ENCODE results near the gene CORO7.

CORO7 gene

DNA sequence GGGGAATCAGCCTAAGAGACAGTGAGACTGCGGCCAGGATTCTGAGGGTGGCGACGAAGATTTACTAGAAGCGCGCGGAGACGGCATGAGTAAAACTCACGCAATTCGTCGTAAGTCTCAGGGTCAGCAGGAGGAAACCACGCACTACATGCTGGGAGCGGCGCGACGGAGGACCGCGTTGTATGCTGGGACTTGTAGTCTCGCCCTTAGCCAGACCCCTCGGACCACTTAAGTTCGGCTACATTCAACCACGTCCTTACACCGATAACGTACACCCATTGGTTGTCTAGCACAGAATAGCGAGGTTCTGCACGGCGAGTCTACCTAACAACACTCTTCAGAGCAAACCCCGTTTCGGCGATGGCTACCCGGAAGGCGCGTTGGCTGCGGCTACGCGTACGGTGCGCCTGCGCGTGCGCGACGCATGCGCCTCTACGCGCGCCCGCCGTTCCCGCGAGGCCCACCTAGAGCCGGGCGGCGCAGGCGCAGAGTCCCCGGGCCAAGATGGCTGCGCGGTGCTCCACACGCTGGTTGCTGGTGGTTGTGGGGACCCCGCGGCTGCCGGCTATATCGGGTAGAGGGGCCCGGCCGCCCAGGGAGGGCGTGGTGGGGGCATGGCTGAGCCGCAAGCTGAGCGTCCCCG is 9.1 kb upstream of the CORO7 start, which contains the start of gene DNAJA3:
Gene DNAJA3 (plus strand): TSS at position 491 of the 643 bp plus-strand sequence. CDS start 14 bp downstream, at position 505.
- DNase-seq = peak; percentile 88 to 97 (median 93)

- DNase-seq = no peak
These were observed 4.2 kb upstream of the CORO7 start for GRCh38 chr16:4420505-4421105.

DNA sequence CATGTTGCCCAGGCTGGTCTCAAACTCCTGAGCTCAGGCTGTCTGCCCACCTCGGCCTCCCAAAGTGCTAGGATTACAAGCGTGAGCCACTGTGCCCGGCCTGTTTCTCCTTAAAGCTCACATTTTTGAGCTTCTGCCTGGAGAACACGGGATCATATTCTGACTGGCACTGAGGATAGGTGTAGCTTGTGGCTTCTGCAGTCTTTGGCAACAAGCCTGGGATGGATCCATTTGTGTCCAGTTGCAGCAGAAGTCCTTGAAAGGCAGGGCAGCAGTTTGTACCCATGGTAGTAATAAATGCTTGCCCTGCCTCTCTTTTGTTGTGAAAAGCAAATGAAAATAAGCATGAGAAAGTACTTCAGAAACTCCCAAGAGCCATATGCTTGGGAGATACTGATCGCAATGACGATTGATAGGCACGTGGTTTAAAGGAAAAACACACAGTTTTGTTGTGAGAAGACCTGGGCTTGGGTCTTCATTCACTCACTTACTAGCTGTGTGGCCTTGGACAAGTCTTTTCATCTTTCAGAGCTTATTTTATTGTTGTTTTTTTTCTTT is 3.1 kb upstream of the CORO7 start:
- no peak for DNase-seq

GRCh38 chr16:4415538-4416199 is 727 bp downstream of the CORO7 start:
- peak; percentile 31 to 69 (median 52) for DNase-seq

GRCh38 chr16:4414187-4414917 is 2.0 kb downstream of the CORO7 start:
- DNase-seq = peak; percentile 38 to 88 (median 70)

- no peak for DNase-seq
These were observed 3.5 kb downstream of the CORO7 start for GRCh38 chr16:4412854-4413253.

DNA sequence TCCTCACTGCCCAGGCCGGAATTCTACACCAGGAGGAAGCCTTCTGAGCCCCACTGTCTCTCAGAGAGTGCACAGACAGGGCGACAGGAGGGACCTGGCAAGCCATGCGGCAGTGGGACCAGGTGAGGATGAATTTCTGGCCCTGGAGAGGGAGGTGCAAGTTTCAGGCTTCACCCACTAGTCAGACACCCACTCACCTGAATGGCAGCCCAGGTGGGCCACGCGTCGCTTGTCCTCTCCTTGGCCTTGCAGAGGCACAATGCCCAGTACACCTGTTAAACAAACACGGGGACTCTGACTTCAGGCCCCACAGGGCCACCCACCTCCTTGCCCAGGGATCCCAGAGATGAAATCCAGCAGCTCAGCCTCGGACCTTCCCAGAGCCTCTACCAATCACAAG is 4.2 kb downstream of the CORO7 start:
- DNase-seq = no peak

- no peak for DNase-seq
These were observed 4.7 kb downstream of the CORO7 start for GRCh38 chr16:4411684-4412083.

DNA sequence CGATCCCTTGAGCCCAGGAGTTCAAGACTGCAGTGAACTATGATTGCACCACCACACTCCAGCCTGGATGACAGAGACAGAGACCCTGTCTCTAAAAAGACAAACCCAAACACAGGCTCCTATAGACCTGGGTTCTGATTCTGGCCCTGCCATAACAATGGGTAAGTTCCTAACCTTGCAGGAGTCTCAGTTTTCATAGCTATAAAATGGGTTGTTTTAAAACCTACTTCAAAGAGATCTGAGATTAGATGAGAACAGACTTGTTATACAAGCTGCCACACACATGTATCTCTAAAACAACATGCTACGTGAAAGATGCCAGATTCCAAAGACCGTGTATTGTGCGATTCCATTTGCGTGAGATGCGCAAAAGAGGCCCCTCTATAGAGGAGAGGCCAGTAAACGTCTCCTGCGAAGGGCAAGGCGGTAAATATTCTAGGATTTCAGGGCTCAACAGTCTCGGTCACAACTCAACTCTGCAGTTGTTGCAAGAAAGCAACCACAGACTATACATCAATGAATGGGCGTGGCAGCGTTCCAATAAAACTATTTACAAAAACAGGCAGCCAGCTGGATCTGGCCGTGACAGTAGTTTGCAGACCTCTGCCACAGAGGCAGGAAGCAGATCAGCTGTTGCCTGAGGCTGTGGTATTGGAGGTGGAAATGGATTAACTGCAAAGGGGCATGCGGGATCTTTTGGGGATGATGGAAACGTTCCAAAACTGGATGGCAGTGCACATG is 5.9 kb downstream of the CORO7 start:
- no peak for DNase-seq

DNA sequence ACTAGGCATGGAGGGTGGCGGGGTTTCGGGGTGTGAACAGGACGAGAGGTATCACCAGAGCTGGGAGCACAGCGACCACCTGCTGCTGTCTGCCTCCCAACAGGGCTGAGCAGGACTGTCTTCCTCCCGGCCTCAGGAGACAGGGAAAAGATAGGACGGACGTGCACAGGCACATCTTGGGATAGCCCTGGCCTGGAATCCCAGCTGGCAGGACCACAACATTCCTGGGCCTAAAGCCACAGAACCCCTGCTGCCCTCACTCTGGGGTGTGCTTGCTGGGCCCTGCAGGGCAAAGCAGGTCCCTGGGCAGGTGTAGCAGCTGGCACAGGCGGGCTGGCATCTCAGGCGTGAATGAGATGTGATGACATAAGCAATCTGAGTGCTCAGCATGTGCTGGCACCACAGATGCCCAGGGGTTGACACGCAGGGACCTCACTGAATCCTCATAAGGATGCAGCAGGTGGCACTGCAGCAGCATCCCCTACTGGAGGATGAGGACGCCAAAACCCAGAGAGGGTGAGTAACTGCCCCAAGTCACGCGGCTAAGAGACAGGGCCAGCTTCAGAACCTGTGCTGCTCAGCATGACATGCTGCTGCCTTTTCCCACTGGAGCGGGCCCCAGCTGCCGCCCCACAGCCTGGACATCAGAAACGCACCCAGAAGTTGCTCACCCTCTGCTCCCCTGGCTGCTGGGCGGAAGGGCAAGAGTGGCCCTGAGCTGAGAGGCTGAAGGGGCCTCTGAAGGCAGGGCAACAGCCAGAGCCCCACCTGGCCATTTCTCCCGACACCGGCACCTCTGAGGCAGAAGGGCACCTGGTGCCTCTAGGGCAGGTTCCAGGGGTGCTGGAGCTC is 7.1 kb downstream of the CORO7 start:
- DNase-seq = no peak

DNA sequence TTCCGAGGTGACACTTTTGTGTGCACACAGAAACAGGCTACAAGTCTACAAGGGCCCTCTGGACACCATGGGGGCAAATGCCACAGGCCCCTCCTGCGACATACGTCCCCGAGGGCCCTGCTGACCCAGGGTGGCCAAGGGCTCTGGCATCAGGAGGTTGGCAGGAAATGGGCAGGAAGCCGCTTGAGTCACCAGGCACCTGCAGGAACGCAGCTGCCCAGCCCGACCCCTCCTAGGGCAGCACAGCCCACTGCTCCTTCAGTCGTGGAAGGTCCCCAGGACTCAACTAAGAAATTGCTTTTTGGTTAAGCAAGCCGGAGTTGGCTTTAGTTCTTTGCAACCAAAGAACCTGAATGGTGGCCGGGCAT is 8.1 kb downstream of the CORO7 start:
- DNase-seq = no peak

DNA sequence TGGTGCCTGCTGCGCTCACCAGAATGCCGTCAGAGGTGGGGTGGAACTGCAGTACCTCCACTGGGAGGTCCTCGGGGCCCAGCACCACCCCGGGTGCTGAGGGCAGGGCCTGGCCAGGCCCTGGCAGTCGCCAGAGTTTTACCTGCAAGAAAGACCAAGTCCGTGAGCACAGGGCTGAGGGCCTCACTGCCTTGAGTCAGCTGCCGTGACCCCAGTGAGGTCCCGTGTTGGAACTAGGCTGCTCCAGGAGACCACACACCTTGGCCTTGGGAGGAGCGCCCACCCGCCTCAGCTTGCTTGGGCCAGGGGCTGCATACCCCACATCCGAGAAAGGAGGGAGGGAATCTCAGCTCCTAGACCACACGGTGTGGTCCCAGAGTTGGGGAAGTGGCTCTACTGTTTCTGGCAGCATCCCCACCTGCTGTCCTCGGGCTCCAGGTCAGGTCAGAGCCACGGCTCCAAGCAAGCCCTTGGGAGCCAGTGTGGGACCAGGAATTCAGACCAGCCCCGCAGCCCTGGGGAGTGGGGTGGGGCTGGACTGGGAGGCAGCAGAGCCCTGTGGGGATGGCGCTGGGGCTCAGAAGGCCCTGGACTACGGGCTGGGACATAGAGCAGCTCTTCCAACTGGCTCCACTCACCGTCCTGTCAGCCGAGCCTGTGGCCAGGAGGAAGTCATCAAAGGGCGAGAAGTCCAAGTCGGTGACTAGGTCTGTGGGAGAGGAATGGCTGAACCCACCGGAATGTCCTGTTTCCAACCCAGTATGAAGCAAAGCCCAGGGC is 8.7 kb downstream of the CORO7 start:
- no peak for DNase-seq

DNA sequence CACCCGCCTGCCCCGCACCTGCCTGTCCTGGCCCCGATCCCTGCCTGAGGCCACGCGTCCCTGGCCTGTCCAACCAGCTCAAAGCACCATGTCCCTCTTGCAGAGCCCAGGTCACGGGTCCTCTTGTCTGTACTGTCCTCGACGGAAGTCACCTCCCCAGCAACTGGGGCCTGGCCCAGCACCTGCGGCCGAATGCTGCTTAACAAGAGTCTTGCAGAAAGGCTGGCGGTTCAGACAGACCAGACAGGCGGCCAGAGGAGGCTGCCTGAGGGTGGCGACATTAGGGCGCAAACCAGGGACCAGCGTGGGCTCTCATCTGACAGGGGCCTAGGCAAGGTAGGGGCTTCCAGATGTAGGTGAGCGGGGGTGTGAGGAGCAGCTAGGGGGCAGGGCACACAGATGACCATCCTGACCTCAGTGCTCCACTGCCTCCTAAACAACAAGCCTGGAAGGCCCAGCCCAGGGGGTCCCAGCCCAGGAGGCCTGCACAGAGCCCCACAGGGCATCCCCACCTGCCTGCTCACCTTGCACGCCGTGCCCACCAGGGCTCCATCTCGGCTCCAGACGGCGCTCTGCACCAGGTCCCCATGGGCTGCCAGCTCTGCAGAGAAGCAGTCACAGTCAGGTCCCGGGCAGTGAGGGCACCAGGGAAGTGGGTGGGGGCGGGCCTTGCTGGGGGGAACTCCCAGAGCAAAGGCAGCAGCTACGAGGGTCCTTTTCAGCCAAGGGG is 11.3 kb downstream of the CORO7 start:
- DNase-seq = no peak

- peak in 3 of 6 experiments; percentile 13 to 37 (median 23) for DNase-seq
These were observed 12.0 kb downstream of the CORO7 start for GRCh38 chr16:4404247-4404966.

DNA sequence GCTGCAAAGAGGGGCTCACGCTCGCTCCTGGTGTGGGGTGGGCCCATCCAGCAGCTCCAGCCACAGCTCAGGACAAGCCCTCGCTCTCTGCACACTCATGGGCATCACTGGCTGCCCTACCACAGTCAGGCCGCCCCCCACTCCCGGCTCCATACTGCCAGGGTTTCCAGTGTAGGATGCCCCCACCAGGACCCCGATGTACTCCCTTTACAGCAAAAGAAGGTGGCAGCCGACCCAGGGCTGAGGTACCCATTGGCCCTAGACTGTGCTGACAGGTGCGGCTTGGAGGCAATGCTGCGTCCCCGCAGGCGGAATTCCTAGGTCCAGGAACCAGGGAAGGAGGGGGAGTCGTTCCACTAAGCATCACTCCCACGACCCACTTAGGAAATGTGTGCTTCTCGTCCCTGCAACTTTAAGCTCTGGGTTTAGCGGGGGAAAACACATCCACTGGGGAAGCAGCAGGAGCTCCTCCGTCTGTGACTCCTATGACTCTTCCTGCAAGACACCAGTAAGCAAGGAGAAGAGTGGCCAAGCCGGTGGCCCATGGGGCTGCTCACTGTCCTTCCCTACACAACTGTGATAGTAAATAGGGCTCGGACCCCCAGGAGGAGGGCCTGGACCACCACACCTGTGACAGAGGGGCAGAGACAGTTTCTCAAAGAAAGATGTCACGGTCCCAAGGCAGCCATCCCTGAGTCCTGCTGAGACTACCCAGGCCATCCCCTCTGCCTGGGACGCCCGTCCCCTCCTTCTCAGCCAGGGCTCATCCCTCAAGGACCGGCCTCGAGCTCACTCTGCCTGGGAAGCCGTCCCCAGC is 13.1 kb downstream of the CORO7 start:
- no peak for DNase-seq

DNA sequence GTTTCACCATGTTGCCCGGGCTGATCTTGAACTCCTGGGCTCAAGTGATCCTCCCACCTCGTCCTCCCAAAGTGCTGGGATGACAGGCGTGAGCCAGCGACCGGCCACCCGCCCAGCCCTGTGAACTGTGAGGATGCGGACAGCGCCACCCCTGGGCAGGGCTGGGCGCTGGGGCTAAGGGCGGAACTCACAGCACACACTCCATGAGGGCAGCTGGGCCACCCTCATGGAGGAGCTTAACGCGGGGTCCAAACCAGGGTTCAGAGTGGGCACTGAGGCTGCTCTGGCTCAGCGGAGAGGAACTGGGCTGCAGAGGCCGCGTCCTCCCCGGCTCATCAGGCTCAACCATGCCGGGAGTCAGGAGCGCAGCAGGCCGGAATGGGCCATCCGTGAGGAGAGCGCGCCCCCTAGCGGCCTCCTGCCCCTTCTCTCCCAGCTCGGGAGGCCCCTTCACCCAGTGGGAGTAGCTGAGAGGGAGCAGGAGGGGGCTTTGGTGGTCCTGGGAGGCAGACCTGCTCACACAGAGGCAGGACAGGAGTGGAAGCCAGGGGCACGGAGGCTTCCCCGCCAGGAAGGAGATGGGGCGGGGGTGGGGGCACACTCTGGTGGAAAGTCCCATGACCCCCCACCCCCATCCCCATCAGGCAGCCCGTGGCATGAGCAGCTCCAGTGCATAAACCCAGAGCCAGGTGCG is 13.8 kb downstream of the CORO7 start:
- DNase-seq = peak; percentile 16 to 67 (median 50)

DNA sequence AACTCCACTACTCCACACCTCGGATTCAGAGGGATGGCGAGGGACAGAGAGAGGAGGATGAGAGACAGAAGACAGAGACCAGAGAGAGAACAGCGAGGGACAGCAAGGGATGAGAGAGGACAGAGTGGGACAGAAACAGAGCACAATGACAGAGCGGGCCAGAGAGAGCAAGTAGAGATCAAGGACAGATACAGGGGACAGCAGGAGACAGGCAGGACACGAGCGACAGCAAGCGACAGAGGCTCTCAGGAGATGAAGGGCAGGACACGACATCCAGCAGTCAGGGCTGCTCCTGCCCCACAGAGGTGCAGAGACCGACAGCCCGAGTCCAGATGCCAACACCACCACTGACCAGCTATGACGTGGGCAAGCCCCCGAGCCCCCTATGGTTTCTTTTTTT is 14.9 kb downstream of the CORO7 start:
- DNase-seq = no peak

GRCh38 chr16:4401094-4401501 is 15.3 kb downstream of the CORO7 start:
- no peak for DNase-seq
